Measurements from ENCODE around the gene FOXF1. TPM values are rescaled to one million over a fixed set of nuclear protein-coding genes. Genes with fewer than 3 reads are reported as not detected.

Gene FOXF1
- total RNA-seq, 1 experiment from 2014 or later = 3.0 TPM

DNA sequence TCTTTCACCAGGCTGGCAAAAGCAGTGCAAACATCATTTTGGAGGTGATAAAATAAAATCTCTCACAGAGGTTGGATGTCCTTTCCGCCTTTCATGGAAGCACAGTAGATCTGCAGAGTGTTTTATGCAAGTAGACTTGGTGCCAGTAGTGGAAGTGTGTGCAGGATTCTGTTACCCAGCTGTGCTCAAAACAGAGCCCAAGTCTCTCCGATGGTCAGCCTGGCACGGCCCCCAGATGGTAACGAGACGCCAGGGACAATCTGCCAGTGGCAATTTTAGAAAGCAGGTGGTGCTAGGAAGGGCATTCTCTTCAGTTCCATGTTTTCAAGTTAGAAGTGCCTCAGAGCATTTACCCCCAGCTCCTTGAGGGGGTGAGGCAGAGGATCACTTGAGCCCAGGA is 46.2 kb downstream of the FOXF1 start:
- no peak for DNase-seq (ENCODE audit: low read depth)

DNA sequence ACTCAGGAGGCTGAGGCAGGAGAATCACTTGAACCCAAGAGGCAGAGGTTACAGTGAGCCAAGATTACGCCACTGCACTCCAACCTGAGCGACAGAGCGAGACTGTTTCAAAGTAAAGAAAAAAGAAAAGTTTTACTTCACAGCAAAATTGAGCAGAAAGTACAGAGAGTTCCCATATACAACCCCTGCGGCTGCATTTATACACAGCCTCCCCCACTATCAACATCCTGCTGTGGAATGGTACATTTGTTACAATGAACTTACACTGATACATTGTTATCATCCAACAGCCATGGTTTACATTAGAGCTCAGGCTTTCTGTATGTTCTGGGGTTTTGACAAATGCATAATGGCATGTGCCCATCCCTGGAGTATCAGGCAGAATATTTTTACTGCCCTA is 47.3 kb downstream of the FOXF1 start:
- no peak for DNase-seq (ENCODE audit: low read depth)

DNA sequence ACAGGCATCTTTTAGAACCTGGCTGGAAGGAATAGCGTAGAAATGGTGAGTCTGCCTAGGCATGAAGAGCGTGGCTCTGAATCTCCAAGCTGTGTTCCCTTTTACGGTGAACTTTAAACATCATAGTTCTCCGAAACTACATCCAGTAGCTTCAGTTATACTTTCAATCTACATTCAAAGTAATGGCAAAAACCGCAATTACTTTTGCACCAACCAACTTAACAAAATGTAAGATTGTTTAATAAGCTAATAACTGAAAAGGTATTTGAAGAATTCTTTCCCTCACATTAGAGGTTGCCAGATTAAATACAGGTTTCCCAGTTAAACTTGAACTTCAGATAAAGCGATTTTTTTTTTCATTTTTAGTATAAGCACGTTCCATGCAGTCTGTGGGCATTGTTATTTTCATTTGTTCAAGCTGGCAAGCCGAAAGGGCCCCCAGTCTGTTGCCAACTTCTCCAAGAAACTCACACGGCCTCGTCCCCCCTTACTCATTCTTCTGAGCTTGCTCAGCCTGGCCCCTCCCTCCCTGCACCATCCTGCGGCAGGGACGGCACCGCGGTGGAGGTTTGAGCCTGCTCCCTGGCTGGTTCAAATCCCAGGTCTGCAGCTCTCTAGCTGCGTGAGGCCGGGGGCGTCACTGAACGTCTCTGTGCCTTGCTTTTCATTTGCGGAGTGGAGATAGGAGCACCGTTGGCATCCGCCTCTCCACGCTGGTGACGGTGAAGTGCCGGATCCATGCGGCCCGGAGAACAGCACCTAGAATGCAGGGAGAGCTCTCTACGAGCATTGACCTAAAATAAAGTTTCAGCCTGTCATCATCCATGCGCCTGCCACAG is 48.2 kb downstream of the FOXF1 start:
- DNase-seq (ENCODE audit: low read depth) = no peak

DNA sequence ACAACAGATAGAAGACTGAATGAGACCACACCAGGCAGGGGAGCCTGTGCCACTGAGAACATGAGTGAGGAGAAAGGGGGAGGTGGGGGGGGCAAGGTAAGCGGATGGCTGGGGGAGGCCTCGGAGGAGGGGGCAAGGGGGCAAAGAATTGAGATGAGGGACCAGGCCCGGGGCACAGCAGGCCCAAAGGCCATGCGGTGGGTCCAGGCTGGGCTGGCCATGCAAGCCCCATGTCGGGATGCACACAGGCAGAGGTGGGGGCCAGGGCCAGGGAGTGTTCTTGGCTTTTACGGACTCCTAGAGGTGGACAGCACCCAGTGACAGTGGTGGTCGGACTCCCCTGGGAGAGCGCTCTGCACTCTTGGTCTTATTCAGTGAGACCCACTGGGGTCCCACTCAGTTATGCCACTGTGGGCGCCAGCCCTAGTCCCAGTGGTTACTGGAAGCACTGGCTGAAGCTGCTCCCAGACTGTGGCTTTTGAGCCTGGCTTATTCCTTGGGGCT is 49.5 kb downstream of the FOXF1 start:
- DNase-seq (ENCODE audit: low read depth) = no peak

DNA sequence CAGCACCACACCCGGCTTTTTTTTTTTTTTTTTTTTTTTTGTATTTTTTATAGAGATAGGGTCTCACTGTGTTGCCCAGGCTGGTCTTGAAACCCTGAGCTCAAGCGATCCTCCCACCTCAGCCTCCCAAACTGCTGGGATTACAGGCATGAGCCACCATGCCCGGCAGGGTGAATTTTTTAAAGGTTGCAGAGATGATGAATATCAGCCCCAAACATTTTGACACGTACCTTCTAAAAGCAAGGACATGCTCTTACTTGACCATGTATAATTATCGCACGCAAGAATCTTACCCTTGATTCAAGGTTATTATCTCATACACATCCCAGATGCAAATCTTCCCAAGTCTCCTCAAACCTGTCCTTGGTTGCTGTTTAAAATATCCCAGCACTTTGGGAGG is 52.0 kb downstream of the FOXF1 start:
- no peak for DNase-seq (ENCODE audit: low read depth)

DNA sequence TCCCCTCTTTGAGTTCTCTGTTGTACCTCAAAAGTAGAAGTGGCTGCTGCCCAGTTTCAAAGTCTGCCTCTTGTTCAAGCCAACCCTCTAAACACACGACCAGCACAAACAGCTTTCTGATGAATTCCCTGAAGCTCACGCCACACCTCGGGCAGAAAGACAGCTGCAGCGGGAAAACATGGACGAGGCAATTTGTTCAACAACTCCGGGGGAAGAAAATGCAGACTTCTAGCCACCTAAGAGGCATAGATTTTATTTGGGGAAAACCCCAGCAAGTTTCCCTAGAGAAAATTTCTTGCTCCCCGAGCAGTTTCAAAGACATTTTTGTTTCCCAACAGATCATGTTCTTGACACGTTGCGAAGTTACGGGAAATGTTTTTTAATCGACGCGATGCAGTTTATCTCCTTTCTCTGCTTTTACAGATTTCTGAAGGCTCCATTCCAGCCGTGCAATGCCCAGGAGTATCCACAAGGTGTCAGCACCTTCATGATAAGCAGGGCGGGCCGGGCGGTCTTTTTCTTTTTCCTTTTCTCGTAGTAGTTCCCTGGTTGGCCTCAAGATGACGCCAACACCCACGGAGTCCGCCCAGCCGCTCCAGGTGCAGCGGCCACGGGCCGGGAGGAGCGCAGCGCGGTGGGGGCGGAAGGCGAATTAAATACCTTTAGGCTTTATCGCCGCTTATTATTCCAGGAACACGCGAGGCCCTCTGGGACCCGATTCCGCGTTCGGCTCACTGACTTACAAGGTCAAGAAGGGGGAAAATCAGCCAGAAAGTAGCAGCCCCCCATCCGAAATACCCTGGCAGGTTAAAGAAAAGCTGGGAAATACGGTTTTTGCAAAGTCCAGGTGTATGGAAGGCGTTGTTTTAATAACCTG is 53.4 kb downstream of the FOXF1 start:
- peak; percentile 81 for DNase-seq (ENCODE audit: low read depth)

Other genes with a start within 250 kb of the FOXF1 start
- 6.1 and 8.8 TPM in 2 replicates for gene MTHFSD, start 44.7 kb downstream of the FOXF1 start, total RNA-seq (2014; rRNA removed; shearing (Covaris generic))
- gene FOXC2, start 56.3 kb downstream of the FOXF1 start, total RNA-seq (2014; rRNA removed; shearing (Covaris generic)) = 1.3 and 1.6 TPM in 2 replicates
- gene FOXL1, start 68.0 kb downstream of the FOXF1 start, total RNA-seq (2014; rRNA removed; shearing (Covaris generic)) = 4.3 and 5.7 TPM in 2 replicates

All from RPMI7951 (cell line).